Measurements from ENCODE around the gene NPBWR2.

The NPBWR2 gene, protein sequence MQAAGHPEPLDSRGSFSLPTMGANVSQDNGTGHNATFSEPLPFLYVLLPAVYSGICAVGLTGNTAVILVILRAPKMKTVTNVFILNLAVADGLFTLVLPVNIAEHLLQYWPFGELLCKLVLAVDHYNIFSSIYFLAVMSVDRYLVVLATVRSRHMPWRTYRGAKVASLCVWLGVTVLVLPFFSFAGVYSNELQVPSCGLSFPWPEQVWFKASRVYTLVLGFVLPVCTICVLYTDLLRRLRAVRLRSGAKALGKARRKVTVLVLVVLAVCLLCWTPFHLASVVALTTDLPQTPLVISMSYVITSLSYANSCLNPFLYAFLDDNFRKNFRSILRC

DNA sequence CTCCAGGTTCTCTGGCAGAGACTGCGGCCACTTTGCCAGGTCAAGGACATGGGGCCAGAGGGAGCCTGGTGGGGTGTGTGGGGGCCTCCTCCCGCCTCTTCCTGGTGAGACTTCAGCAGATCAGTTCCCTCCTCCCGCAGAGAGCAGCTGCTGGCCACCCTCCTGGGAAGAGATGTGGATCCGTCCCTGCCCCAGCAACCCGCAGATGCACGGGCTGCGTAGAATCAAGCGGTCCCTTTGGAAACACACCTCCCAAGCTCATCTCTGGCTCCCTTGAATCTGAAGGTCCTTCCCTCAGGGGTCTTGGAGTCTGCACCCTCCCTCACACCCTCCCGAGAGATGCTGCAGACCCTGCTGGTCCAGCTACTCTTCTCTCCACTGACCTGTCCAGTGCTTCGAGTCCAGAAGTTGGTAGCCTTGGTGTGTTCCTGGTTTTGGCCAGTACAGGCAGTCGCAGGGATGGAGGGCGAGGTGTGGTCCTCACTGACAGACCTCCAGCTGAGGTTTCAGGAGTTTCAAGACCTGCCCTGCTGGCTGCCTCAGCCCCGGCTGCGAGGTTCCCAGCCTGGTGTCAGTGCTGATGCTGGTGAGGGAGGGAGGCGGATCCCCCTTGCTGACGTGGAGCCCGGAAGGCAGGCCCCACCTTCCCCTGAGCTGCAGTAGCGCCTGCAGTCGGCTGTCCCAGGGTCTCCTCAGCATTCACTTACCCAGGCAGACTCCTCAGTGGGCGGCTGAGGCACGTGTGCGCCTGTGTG, at the start of gene NPBWR2:
TSS of gene NPBWR2 (minus strand) at position 585 of the 755 bp plus-strand sequence. CDS start 734 bp downstream, outside the sequence.
- in situ Hi-C loops (cut with MboI; ENCODE audit: low pct_unique_long_range_greater_than_20kb, low sequenced_read_pairs, unreplicated experiment) = no loop called here
- no peak for DNase-seq (ENCODE audit: low spot score)

GRCh38 chr20:64156136-64156885, 48.9 kb upstream of the NPBWR2 start:
- DNase-seq (ENCODE audit: low spot score) = no peak
- TF ChIP-seq CTCF (IDR thresholded peaks at IDR 0.05; ENCODE audit: extremely low read depth, insufficient read depth, missing control alignments) = no peak
- in situ Hi-C loops (cut with MboI; ENCODE audit: low pct_unique_long_range_greater_than_20kb, low sequenced_read_pairs, unreplicated experiment) = no loop called here

More for the DNA sequence above, at the start of gene NPBWR2:
- TF ChIP-seq CTCF (IDR thresholded peaks at IDR 0.05; ENCODE audit: extremely low read depth, insufficient read depth, missing control alignments) = no peak

- TF ChIP-seq CTCF (IDR thresholded peaks at IDR 0.05; ENCODE audit: extremely low read depth, insufficient read depth, missing control alignments) = no peak
- no peak for DNase-seq (ENCODE audit: low spot score)
- in situ Hi-C loops (cut with MboI; ENCODE audit: low pct_unique_long_range_greater_than_20kb, low sequenced_read_pairs, unreplicated experiment) = no loop called here
Measured at GRCh38 chr20:64155258-64156135, 48.1 kb upstream of the NPBWR2 start.

DNA sequence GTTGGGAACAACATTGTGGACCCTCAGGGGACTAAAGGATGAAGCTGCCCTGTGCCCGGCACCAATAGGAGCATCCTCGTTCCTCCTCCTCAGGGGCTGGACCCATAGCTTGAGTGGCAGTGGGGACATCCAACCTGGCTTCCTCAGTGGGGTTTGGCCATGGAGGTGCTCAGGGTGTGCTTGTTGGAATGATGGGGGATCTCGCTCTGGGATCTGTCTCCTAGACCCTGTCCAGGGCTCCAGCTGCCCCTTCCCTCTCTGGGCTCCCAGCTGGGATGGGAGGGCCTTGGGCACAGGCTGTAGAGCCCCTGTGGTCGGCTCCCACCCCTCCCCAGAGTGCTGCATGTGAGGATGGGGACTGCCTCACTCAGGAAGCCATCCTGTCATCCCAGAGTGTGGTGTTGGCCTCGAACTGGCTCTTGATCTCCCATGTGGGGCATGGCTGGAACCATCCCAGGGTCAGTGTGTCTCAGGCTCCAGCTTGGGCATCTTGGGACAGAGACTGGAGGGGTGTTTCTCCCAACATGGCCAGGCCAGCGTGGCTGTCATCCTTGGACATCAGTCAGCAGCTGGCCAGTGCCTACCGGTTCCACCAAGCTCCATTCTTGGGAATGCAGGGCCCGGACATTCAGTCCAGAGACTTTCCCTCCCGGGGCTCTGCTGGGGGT, 47.4 kb upstream of the NPBWR2 start:
- DNase-seq (ENCODE audit: low spot score) = no peak
- no peak for TF ChIP-seq CTCF (IDR thresholded peaks at IDR 0.05; ENCODE audit: extremely low read depth, insufficient read depth, missing control alignments)
- in situ Hi-C loops (cut with MboI; ENCODE audit: low pct_unique_long_range_greater_than_20kb, low sequenced_read_pairs, unreplicated experiment) = no loop called here

- no peak for DNase-seq (ENCODE audit: low spot score)
- TF ChIP-seq CTCF (IDR thresholded peaks at IDR 0.05; ENCODE audit: extremely low read depth, insufficient read depth, missing control alignments) = no peak
- in situ Hi-C loops (cut with MboI; ENCODE audit: low pct_unique_long_range_greater_than_20kb, low sequenced_read_pairs, unreplicated experiment) = no loop called here
Measured at GRCh38 chr20:64153861-64154589, 46.7 kb upstream of the NPBWR2 start.
